A673 (cell line): ENCODE data around the gene CEACAM6.

ENCODE experiments used
- EZH2 ChIP-seq: fragments of 200-600 bp; sonication (generic); IDR thresholded peaks from 2 replicates; pipeline ENCODE4 v1.6.1; 2017; ENCODE audit warnings: borderline replicate concordance, low read depth, mild to moderate bottlenecking, mixed read lengths, antibody characterized with exemption, low read length; ENCODE audit not compliant: poor library complexity, severe bottlenecking
- TF ChIP-seq, protein P1 (sequence below): fragments of 300-800, 200-600 bp; sonication (generic); conservative IDR thresholded peaks from 2 replicates; pipeline ENCODE4 v1.5.1; 2017; ENCODE audit warnings: low read depth, mild to moderate bottlenecking, antibody characterized with exemption, low read length, moderate library complexity, mixed read lengths

- TF ChIP-seq, protein P1, sequence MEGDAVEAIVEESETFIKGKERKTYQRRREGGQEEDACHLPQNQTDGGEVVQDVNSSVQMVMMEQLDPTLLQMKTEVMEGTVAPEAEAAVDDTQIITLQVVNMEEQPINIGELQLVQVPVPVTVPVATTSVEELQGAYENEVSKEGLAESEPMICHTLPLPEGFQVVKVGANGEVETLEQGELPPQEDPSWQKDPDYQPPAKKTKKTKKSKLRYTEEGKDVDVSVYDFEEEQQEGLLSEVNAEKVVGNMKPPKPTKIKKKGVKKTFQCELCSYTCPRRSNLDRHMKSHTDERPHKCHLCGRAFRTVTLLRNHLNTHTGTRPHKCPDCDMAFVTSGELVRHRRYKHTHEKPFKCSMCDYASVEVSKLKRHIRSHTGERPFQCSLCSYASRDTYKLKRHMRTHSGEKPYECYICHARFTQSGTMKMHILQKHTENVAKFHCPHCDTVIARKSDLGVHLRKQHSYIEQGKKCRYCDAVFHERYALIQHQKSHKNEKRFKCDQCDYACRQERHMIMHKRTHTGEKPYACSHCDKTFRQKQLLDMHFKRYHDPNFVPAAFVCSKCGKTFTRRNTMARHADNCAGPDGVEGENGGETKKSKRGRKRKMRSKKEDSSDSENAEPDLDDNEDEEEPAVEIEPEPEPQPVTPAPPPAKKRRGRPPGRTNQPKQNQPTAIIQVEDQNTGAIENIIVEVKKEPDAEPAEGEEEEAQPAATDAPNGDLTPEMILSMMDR, result peak; percentile 97
- TF ChIP-seq EZH2, result no peak
These were observed 48.4 kb upstream of the CEACAM6 start for GRCh38 chr19:41706741-41707501.
